Esophagus squamous epithelium (tissue), 4 donors: Measurements from ENCODE around the gene RPSA.

Source experiments
- POLR2A ChIP-seq, 4 donors: fragments of 450-650 bp; IDR thresholded peaks; one replicate each; pipeline ENCODE4 v1.6.1; 2017; ENCODE audit warnings: antibody characterized with exemption in 4 of 4, mild to moderate bottlenecking in 4 of 4, moderate library complexity in 3 of 4
- TF ChIP-seq, protein P1 (sequence below), 6 experiments: fragments of 450-650 bp in 4 of 6; fragments of 200-600 bp in 2 of 6; sonication (generic) in 2 of 6; IDR thresholded peaks; one replicate each; pipeline ENCODE4 v1.5.1; 2016 to 2019; ENCODE audit warnings: antibody characterized with exemption in 6 of 6, mild to moderate bottlenecking in 4 of 6, moderate library complexity in 4 of 6

DNA sequence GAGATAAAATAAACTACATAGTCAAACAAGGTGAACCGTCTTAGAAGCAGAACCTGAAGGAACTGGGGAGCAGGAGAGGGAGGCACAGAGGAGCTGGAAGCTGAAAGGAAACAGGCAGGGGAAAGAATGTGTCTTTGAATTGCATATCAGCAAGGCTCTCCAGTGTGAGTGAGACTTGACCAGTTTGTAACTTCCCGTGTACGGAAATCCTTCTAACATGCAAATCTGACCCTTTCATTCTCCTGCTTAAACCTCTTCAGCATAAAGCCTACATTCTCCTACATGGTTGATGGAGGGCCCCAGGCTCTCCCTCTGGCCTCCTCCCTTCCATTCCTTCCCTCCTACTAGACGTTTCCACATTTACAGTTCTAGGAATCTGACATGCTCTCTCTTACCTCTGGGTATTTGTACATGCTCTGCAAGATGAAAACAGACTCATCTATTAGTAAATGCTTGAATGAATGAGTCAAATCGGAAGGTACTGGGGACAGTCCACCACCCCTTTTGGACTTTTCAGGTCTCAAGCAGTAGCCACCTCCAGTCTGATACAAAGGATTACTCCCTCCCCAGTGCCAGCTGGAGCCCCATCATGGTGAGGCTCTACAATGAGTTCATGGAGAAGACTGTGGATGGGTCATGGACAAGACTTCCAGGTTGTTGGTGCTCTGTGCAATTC lies 29.4 kb upstream of the RPSA start:
- TF ChIP-seq, protein P1, sequence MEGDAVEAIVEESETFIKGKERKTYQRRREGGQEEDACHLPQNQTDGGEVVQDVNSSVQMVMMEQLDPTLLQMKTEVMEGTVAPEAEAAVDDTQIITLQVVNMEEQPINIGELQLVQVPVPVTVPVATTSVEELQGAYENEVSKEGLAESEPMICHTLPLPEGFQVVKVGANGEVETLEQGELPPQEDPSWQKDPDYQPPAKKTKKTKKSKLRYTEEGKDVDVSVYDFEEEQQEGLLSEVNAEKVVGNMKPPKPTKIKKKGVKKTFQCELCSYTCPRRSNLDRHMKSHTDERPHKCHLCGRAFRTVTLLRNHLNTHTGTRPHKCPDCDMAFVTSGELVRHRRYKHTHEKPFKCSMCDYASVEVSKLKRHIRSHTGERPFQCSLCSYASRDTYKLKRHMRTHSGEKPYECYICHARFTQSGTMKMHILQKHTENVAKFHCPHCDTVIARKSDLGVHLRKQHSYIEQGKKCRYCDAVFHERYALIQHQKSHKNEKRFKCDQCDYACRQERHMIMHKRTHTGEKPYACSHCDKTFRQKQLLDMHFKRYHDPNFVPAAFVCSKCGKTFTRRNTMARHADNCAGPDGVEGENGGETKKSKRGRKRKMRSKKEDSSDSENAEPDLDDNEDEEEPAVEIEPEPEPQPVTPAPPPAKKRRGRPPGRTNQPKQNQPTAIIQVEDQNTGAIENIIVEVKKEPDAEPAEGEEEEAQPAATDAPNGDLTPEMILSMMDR (IDR thresholded peaks at IDR 0.05) = no peak
- TF ChIP-seq POLR2A (IDR thresholded peaks at IDR 0.05) = no peak
